GM18517 (cell line): Measurements from ENCODE around the gene PLA2G4D.

ENCODE experiments used
- ATAC-seq: cut with Tn5 transposase; IDR thresholded peaks from one replicate; pipeline ENCODE4 v1.9.1; 2021; ENCODE audit warnings: mild to moderate bottlenecking, moderate library complexity; ENCODE audit not compliant: unreplicated experiment

The PLA2G4D gene

DNA sequence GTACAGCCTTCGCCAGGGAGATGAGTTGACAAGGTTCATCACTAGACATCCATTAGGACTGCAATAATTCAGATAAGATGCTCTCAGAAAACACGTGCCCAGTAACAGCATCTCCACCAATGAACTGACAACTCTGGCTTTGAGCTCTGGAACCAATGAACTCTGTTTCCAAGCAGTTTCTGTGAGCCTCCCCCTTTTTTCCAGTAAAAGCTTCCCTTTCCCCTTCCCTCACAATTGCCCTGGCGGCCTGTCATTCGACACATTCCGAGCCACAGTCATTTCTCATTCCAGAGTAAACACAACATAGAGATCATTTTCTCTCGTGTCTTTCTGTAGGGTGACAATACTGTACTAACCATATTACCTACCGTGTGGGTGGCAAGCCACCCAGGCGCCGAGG, 3.6 kb downstream of the PLA2G4D start:
- no peak for ATAC-seq

DNA sequence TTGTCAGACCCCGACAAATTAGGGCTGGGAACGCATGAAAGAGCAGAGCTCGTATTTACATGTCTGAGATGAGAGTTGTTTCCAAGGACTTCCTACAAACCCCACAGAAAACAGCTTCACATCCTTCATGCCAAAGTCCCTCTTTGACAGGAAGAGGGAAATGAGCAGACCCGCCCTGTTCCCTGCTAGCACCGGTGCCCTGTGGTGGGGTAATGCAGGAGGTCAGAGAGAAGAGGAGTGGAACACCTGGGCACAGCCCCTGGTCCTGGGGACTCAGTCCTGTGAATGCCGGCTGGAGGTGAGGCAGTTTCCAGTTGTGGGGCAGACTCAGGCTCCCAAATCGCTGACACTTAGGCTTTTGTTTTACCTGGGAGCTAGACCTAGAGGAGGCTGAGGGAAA, 4.0 kb downstream of the PLA2G4D start:
- ATAC-seq = no peak

DNA sequence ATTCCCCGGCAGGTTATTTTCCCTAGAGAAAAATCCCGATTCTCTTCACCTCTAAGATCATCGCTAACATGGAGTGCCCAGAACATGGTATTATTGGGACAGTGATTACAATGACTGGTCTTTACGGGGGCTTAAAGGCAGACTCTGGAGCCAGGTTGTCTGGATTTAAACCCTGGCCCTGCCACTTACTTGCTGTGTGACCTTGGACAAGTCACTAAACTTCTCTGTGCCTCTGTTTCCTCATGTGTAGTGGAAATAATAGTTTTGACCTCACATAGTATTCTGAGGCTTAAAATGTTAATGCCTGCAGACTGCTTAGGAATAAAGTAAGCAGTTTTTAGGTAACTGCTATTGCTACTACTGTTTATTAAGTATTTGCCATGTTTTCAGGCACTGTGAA, 4.4 kb downstream of the PLA2G4D start:
- no peak for ATAC-seq

DNA sequence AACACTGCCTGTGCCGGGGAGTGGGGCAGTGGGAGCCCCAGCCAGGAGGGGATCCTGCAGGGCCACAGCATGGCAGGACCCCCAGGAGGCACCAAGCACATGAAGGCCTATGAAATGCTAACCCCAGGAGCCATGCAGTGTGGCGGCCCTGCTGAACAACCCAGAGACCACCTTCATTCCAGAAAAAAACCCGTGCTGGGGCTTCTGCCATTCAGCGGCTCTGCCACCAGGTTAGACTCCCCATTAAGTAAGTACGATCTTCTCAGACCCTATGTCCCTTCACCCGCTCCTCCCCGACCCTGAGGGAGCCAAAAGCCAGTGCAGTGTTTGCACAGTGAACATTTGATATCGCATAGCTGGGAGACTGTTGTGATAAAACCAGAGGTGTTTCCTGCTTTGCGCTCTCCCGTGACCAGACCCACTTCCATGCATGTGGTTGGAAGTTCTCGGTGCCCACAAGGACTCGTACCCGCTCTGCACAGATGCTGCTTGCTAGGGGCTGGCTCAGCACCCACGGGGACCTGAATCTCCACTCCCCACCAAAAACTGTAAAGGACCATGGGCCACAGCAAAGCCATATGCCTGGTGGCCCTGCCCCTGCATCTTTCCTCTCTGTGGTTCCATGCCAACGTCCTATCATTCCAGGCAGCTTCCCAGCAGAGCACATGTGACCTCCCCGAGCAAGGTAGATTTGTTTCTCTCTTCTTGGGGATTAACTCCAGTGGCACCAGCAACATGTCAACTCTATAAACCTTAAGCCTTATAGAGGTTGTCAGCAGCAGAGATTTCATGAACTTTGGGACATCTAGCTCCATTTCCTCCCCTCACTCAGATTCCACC, 5.3 kb downstream of the PLA2G4D start:
- no peak for ATAC-seq

DNA sequence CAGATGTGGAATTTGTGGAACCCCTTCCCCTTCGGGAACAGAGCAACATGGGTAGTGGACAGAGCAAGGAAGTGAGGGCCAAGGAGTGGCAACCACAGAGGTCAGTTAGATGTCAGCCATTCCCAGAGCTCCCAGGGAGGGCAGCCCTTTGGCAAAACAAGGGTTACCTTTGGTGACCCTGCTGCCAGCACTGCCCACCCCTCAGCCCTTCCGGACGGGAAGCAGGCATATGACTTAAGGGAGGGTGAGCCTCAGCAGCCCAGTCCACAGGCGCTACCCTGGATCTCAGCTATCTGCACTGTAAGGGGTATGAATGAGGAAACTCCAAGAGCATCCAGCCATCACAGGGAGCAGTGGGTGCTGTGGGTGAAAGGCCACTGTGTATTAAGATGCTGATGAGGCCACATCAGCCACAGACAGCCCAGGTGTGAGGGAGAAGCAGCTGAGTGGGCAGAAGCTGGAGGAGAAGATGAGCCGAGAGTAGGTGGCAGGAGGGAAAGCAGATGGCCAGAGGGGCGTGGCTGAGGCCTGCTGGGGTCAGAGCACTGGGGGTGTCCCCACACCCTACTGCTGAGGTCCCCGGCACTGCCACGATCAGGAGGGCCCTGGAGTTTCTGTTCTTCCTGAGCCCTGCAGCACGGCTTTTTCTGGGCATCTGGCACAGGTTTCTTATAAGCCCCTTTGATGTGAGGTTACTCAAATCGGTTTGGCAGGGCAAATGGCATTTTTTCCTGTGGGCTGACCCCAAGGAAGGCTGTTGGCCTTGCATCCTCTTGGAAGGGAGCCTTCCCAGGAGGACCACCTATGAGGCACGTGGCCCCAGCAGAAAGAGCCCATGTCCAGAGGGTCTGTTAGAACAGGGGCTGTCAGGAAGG, 6.2 kb downstream of the PLA2G4D start:
- ATAC-seq = no peak

DNA sequence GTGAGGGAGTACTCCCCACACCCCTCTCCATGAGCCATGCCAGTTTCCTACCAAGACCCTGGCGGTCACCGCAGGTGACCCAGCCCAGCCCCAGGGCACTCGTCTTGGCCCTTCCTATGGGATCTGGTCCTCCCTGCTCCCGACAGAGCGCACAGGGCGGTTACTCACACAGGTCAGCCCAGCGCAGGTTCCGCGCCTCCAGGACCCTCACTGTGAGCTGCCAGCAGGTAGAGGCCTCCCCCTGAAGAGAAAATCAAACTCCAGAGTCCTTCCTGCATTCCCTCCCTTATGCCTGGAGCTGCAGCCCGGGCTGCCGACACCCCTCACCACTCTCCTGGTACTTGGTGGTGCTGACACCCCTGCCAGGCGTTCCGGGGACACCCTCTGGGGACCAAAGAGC, 6.9 kb downstream of the PLA2G4D start:
- no peak for ATAC-seq

DNA sequence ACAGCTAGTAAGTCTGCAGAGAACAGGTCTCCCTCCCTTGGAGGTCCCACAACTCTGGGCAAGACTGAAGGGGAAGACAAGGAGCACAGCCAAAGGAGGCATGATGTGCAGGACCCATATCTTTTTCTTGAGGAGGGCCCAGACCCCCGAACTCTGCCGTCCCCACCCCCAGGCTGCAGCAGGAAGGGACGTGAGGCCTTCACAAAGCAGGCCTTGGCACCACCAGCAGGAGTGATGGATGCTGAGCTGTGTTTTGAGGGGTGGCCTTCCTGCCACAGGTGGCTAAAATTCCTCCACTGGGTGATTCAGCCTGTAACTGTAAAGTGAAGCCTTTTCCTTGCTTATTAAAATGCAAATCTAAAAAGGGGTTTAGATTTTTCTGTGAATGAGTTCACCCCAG, 8.6 kb downstream of the PLA2G4D start:
- ATAC-seq = no peak

DNA sequence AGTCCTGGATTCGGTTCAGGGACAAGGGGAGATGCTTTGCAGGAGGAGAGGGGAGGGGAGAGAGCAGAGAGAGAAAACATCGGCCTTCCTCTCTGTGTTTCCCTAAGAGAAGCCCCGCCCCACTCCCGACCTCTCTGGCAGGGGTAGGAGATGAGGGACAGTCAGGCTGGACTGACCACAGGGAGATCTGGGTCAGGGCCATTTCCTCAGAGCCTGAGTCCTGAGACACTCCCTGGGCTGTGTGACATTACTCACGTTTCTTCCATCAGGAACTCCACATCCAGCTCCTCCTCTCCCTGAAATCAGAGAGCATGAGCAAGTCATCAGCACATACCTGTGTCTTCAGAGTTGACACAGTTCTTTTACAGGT, 9.1 kb downstream of the PLA2G4D start:
- no peak for ATAC-seq

DNA sequence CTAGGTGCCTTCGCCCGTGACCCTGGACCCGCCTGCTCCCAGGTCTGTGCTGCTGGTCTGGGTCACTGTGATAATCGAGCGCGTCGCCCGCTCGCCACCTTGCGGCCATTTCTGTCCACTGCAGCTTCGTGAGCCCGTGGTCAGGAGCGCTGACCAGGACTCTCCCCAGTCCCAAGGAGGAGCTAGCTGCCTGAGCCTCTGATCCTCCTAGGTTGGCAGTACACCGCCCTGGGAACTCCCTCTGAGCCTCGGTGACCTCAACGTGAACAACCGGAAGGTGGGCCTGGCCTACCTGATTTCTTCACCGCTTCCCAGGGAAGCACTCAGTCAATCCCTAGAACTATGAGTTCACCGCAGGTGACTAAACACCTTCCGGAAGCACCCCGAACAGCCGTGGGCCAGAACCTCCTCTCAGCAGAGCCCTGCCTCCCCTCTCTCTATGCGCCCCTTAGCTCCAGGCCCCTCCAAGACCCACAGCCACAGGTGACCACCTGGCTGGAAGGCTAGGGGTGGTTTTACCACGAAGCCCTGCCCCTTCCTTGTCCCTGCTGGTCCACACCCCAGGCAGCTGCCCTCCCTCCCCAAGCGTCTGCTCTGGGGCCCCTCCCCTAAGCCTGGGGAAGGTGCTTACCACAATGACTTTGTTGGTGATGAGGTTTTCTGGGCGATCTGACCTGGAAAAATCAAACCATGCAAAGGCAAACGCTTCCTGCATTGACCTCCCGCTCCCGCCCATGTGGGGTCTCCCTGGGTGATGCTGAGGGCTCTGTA, 9.7 kb downstream of the PLA2G4D start:
- no peak for ATAC-seq

DNA sequence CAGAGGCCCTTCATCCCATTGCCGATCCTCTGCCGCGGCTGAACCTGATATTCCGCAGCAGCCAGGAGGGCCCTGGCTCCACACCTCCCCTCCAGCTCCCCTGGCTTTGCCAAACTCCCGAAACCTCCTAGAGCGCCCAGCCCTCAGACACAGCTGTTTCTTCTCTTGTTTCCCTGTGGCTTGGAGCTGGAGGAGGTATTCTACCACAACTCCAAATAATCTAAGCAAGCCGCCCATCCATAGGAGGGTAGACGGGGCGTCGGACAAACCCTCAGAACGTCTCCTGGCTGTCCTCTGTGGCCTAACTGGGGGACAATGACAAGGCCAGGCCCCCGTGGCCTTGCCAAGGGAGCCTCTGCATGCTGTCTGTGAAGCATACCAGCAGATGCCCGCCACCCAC, 10.4 kb downstream of the PLA2G4D start:
- ATAC-seq = no peak

DNA sequence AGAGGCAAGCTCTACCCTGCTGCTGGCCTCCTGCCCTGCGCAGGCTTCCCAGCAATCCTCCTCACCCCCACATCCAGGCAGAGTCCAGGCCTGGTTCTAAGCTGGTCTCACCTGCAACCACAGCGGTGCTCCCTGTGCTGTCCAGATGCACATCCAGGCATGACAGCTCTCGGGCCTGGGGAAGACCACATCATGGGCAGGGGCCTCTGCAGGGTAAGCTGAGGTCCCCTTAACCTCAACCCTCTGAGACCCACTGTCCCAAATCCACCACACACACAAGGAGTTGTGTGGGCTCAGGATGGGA, 10.8 kb downstream of the PLA2G4D start:
- ATAC-seq = no peak

DNA sequence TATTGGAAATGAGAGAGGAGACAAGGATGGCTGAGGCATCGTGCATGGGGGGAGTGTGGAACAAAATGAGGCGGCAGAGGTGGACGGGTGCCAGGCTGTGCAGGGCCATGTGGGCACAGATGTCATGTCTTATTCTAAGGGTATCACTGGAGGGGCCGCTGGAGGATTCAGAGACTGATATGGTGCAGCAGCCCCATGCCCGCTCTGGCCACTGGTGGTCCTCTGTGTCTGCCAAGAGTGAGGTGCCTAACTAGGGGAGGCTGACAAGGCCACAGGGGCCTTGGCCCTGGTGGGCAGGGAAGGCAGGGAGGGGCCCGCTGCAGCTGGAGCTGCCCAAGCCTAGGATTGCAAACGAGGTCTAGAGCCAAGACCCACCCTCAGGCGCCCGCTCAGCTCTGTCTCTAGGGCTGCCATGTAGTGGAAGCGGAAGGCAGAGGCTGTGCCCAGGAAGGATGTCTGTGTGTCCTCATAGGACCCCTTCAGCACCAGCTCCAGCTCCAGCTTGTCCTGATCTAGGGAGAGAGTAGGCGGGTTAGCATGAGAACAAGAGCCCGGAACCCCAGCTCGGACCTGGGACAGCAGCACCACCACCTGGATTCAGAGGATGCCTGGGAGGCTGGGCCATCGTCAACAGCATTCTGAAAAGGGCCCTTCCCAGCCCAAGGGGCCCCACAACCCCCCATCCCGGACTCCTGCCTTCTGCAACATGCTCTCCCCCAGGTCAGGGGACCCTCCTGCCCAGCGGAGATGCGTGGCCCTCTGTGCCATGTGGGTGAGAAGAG, 11.3 kb downstream of the PLA2G4D start:
- ATAC-seq = no peak

DNA sequence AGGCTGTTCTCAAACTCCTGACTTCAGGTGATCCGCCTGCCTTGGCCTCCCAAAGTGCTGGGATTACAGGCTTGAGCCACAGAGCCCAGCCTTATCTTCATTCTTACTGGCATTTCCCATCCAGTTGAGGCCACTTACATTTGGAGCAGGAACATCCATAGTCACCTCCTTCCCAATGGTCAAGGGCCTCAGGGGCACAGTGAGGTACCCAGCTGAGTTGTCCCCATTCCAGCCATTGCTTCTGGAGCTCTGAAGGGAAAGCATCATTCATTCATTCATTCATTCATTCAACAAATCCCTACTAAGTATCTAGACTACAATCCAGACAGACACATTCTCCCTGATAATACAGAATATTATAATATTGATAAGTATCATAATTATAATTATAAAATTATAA, 12.2 kb downstream of the PLA2G4D start:
- ATAC-seq = no peak

DNA sequence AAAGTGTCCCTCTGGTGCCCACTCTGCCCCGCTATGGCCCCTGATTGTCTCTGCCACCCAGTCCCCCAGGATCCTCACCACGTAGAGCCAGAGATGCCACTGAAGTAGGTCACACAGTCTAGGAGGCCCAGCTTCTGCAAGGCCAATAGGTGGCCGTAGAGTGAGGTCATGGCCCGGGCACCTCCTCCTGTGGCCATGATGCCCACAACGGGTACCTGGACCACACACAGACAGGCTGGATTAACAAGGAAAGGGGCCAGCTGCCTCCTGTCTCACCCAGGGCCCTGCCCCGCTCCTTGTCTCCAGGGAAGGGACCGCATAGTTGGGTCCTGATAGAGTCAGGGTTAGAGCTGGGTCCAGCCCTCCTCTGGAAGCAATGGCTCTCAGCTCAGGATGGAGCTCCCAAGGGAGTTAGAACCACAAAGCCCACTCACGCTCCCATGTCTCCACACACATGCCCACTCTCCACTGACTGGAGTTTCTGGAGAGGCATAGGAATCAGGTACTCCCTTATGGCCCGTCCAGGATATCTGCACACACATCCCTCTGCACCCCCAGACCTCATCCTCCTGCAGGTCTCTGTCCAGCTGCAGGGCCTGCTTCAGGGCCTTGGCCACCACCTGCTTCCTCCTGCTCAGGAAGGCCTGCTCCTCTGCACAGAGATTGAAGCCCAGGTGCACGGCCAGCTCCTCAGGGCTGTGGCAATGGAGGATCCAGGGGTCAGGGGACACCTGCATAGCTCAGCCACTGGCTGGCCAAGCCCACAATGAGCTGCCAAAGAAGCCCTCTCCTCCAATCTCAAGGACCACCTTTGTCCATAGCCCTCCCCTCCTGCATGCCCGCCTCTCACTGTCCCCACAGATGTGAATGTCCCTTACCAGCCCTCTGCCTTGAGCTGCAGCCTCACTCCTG, 13.2 kb downstream of the PLA2G4D start:
- ATAC-seq = no peak

DNA sequence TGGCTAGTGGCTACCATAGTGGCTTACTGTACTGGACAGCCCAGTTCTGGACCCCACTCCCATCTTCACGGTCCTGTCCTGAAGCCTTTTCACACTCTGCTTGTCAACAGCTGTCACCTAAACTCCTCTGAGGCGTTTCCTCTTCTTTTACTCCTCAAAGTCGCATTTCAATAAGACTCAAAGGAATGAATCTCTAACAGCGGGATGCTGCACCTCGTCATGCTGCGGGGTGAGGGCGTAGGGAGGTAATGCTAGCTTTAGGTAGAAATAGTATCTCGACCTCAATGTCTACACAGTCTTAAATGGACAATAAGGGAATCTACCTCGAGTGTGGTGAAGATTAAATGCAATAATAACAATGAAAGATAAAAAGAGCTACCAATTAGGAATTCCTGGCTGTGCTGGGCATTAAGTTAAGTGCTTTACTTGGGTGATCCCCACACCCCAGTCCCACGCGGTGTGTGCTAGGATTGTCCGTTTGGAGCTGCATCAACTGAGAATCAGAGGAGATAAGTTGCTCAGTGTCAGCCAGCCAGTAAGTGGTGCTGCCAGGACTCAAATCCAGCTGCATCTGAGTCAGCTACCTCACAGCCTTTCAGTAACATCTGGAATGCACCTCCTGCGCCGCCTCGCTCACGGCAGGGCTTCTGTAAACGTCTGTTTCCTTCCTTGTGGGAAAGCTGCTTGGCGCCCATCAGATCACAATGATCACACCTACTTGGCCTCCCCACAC, 14.0 kb downstream of the PLA2G4D start:
- ATAC-seq = no peak

DNA sequence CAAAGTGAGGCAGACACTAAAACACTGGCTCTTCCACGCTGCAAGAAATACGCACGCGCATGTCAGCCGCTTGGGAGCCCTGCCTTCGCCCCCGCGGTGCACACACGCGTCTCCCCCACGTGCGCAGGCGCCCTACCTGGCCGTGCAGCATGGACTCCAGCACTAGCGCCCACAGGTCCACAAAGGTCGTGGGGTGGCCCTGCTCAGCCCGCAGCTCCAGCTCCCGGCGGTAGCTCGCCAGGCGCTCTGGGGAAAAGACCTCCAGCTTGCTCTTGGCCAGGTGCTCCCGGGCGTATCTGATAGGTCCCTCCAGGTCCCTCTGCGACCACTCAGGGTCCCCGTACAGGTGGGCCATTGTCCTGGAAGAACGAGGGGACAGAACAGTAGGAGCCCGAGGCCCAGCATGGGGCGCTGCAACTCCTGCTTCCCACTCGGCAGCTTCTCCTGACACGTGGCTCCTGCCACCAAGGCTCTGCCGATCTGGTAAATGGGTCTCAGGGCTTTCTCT, 14.9 kb downstream of the PLA2G4D start:
- no peak for ATAC-seq

DNA sequence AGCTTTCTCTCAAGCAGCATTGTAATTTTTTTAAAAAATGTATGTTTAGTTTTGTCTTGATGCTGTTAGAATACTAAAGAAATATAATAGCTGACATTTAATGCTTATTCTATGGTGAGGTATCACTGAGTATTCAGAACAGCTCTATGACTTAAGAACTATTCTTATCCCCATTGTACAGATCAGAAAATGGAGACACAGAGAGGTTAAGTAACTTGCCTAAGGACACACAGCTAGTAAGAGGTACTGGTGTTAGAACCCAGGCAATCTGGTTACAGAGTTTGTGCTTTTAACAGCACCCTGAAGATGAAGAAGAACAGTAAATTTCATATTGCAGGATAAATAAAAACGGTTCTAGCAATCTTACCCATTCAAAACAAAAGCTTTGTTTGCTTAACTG, 15.5 kb downstream of the PLA2G4D start:
- no peak for ATAC-seq

DNA sequence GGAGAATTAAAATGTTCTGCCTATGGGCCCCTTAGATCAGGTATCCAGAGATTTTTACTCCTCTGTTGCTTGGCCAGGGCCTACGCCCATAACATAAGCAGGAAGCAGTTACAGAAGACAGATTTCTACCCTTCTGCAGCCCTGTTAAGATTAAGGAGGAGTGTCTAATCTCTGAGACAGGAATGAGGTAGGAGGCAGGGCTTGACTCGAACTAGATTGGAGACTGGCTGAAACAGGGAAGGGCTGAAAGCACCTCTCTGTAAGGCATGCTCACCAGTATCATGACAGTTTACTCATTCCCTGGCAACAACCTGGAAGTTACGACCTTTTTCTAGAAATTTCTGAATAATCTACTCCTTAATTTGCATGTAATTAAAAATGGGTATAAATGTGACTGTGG, 16.7 kb downstream of the PLA2G4D start:
- ATAC-seq = no peak

DNA sequence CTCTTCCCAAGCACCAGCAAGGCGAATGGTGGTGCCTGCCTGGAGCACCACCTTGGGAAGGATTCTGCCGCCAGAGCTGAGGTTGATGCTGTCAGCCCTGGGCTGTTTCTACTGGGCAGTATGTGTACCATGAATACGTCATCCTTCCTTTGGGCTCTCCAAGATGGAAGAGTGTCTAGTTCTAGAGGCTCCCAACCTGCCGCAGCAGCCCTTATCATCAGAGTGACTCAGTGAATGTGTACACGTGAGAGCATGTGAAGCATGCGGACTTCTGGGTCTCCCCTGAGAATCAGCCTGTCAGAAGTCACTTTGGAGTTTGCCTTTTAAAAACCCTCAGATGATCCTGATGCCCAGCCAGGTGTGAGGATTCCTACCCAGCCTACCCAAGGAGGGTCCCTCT, 20.9 kb downstream of the PLA2G4D start:
- ATAC-seq = no peak
